Stomach (tissue), 4 donors: Measurements from ENCODE around the gene CCDC93.

Source experiments
- POLR2A ChIP-seq, 4 donors: fragments of 450-650 bp; IDR thresholded peaks; one replicate each; pipeline ENCODE4 v1.6.1; 2016; ENCODE audit warnings: antibody characterized with exemption in 4 of 4, control low read depth in 2 of 4, mild to moderate bottlenecking in 1 of 4, moderate library complexity in 1 of 4
- TF ChIP-seq, protein P1 (sequence below), 7 experiments: fragments of 450-650 bp in 4 of 7; fragments of 200-600 bp in 3 of 7; sonication (generic) in 3 of 7; IDR thresholded peaks; one replicate each; pipeline ENCODE4 v1.5.1; 2016 to 2019; ENCODE audit warnings: antibody characterized with exemption in 7 of 7, control low read depth in 2 of 7, mild to moderate bottlenecking in 1 of 7

DNA sequence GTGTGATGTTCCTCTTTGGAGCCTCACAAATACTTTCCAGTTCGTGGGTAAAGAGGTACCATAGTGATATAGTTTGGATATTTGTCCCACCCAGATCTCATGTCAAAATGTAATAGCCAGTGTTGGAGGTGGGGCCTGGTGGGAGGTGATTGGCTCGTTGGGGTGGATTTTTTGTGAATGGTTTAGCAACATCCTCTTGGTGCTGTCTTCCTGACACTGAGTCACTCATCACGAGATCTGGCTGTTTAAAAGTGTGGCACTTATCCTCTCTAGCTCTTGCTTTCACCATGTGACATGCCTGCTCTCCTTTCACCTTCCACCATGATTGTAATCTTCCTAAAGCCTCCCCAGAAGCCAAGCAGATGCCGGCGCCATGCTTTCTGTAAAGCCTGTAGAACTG lies 3.0 kb upstream of the CCDC93 start:
- TF ChIP-seq, protein P1, sequence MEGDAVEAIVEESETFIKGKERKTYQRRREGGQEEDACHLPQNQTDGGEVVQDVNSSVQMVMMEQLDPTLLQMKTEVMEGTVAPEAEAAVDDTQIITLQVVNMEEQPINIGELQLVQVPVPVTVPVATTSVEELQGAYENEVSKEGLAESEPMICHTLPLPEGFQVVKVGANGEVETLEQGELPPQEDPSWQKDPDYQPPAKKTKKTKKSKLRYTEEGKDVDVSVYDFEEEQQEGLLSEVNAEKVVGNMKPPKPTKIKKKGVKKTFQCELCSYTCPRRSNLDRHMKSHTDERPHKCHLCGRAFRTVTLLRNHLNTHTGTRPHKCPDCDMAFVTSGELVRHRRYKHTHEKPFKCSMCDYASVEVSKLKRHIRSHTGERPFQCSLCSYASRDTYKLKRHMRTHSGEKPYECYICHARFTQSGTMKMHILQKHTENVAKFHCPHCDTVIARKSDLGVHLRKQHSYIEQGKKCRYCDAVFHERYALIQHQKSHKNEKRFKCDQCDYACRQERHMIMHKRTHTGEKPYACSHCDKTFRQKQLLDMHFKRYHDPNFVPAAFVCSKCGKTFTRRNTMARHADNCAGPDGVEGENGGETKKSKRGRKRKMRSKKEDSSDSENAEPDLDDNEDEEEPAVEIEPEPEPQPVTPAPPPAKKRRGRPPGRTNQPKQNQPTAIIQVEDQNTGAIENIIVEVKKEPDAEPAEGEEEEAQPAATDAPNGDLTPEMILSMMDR (IDR thresholded peaks at IDR 0.05), result no peak
- TF ChIP-seq POLR2A (IDR thresholded peaks at IDR 0.05), result no peak
